Transverse colon (tissue), 4 donors: ENCODE results near the gene UNC13A. TPM values are rescaled to one million over a fixed set of nuclear protein-coding genes. Genes with fewer than 3 reads are reported as not detected.

Experiments
- DNase-seq: peaks from one replicate; pipeline ENCODE4 v3.0.0-alpha.2; 2019
- H3K27ac ChIP-seq, 4 donors: fragments of 200-600 bp; sonication (generic); 2 replicates each; pipeline ENCODE4 v1.5.1; 2016 to 2018; ENCODE audit warnings: inconsistent platforms in 4 of 4
- H3K27me3 ChIP-seq: fragments of 200-600 bp; sonication (generic); 2 replicates; pipeline ENCODE4 v1.5.1; 2017; ENCODE audit warnings: inconsistent platforms
- H3K36me3 ChIP-seq, 4 donors: fragments of 200-600 bp; sonication (generic); 2 replicates each; pipeline ENCODE4 v1.5.1; 2017 to 2019; ENCODE audit warnings: inconsistent platforms in 4 of 4
- H3K4me1 ChIP-seq, 4 donors: fragments of 200-600 bp; sonication (generic); 2 replicates each; pipeline ENCODE4 v1.5.1; 2017 to 2020; ENCODE audit warnings: inconsistent platforms in 4 of 4
- H3K4me3 ChIP-seq, 4 donors: fragments of 200-600 bp; sonication (generic); 1 replicate in 1 of 4; 2 replicates in 3 of 4; pipeline versions ENCODE4 v1.5.1 to v1.6.1; 2017 to 2019; ENCODE audit warnings: inconsistent platforms in 4 of 4
- H3K9me3 ChIP-seq, 2 donors: fragments of 200-600 bp; sonication (generic); 2 replicates each; pipeline ENCODE4 v1.5.1; 2017 to 2019; ENCODE audit warnings: inconsistent platforms in 2 of 2
- EP300 ChIP-seq: sonication (generic); formaldehyde crosslinking; IDR thresholded peaks from one replicate; pipeline ENCODE4 v1.6.1; 2017; ENCODE audit warnings: antibody characterized with exemption, low read depth
- POLR2A ChIP-seq: fragments of 450-650 bp; IDR thresholded peaks from one replicate; pipeline ENCODE4 v1.6.1; 2016; ENCODE audit warnings: antibody characterized with exemption, mild to moderate bottlenecking, moderate library complexity
- POLR2AphosphoS5 ChIP-seq, 3 donors: sonication (generic); formaldehyde crosslinking; IDR thresholded peaks; one replicate each; pipeline ENCODE4 v1.6.1; 2016; ENCODE audit warnings: antibody characterized with exemption in 3 of 3
- WGBS, 2 donors: methylation state at CpG; one replicate each; pipeline ENCODE4 v1.1.5; 2018; ENCODE audit warnings: low coverage in 1 of 2; 5-methylcytosine and 5-hydroxymethylcytosine counted together
- in situ Hi-C, 4 donors: fragments of 200-750 bp; cut with MboI; loops; one replicate each; pipeline versions ENCODE4 v1.15.0 to v1.15.1; 2017; ENCODE audit warnings: low sequenced_read_pairs in 3 of 4, low pct_ligation_motif_present in 1 of 4, low pct_unique_long_range_greater_than_20kb in 1 of 4
- intact Hi-C: fragments of 100-400 bp; cut with DNase I; formaldehyde crosslinking; loops from one replicate; pipeline ENCODE4 v1.15.1; 2023; ENCODE audit warnings: low total_unique reads
- total RNA-seq, 4 donors: library from RNA; depleted of rRNA; stranded (reverse); fragments of >200 nt; gene quantifications; one replicate each; pipeline ENCODE4 v1.1.0, GENCODE V29; 2016
- TF ChIP-seq, protein P1 (sequence below), 5 experiments: fragments of 200-600 bp in 3 of 5; fragments of 450-650 bp in 2 of 5; sonication (generic) in 3 of 5; IDR thresholded peaks; 1 replicate in 2 of 5; 2 replicates in 3 of 5; pipeline ENCODE4 v1.5.1; 2016 to 2017; ENCODE audit warnings: antibody characterized with exemption in 5 of 5, inconsistent platforms in 3 of 5, mild to moderate bottlenecking in 2 of 5, moderate library complexity in 1 of 5

UNC13A gene
- total RNA-seq, 4 donors from 2014 or later, result under 0.01 to 1.9 (median 0.30) TPM

DNA sequence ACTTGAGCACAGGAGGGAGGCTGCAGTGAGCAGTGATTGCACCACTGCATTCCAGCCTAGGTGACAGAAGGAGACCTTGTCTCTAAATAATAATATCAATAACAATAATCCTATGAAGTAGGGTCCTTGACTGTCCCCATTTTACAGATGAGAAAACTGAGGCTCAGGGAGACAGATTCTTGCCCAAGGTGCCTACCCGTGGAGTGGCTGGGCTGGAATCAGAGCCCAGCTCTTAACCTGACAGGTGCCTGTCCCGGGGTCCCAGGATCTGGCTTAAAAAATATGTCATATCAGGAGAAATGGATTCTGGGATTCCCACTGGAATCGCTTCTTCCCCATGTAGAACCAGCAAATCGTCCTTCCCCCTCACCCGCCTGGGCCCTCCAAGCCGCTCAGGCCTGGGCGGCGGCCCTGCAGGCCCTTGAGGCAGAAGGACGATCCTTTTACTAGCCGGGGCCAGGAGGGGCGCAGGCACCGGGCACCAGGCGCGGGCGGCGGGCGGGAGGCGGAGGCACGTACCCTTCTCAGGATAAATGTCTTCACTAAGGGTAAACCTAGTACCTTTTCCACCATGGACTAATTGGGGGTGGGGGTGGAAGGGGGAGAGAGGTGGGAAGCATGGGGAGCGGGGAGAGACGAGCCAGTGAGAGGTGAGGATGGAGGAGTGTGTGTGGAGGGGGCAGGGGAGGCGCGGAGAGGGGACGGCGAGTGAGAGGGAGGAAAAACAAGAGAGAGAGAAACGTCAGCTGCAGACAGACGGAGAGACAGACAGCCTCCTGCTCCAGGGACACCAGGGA, 72.1 kb downstream of the UNC13A start:
- peaks cover 29% of the 10 kb centered on the region for H3K27me3 ChIP-seq
- in situ Hi-C loops, result no loop called here
- 14 to 24% methylated on average over 7 to 27 of the region's 27 CpGs for whole genome bisulfite sequencing, 2 donors
- no peak for DNase-seq
- no peak overlapping the region for H3K27ac ChIP-seq
- no peaks in the 10 kb centered on the region for H3K36me3 ChIP-seq
- no peaks in the 10 kb centered on the region for H3K9me3 ChIP-seq
- intact Hi-C loops, result no loop called here
- TF ChIP-seq, protein P1, sequence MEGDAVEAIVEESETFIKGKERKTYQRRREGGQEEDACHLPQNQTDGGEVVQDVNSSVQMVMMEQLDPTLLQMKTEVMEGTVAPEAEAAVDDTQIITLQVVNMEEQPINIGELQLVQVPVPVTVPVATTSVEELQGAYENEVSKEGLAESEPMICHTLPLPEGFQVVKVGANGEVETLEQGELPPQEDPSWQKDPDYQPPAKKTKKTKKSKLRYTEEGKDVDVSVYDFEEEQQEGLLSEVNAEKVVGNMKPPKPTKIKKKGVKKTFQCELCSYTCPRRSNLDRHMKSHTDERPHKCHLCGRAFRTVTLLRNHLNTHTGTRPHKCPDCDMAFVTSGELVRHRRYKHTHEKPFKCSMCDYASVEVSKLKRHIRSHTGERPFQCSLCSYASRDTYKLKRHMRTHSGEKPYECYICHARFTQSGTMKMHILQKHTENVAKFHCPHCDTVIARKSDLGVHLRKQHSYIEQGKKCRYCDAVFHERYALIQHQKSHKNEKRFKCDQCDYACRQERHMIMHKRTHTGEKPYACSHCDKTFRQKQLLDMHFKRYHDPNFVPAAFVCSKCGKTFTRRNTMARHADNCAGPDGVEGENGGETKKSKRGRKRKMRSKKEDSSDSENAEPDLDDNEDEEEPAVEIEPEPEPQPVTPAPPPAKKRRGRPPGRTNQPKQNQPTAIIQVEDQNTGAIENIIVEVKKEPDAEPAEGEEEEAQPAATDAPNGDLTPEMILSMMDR (IDR thresholded peaks at IDR 0.05), result no peak
- TF ChIP-seq EP300 (no peak), POLR2AphosphoS5 (IDR thresholded peaks at IDR 0.05) (no peak), POLR2A (no peak)
- no peaks in the 10 kb centered on the region for H3K4me1 ChIP-seq
- H3K4me3 ChIP-seq, result no peak overlapping the region

DNA sequence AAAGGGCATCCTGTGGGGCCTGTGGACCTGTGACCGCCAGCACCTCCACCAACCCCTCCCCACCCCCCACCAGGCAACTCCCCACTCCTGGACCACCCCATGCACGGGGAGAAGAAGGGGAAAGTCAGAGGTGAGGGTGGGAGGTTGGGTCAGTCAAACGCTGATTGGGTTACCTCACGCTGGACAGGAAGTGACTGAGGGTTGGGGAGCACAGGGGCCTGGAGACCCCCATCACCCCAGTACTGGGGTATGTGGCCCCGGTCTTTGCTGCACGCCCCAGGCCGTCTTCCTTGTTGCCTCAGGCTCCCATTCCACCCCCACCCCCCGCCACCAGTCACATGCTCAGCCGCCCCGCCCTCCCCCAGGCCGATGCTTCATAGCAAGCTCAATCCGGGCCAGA, 73.7 kb downstream of the UNC13A start:
- H3K27ac ChIP-seq, result no peak overlapping the region
- no peaks in the 10 kb centered on the region for H3K4me1 ChIP-seq
- 80% methylated on average over 12 of the region's 12 CpGs; no CpG with 5 or more reads in 1 of the 2 donors for WGBS, 2 donors
- intact Hi-C loops (no loop called here), in situ Hi-C loops (no loop called here)
- TF ChIP-seq EP300, result no peak
- TF ChIP-seq POLR2AphosphoS5 (IDR thresholded peaks at IDR 0.05), result no peak
- TF ChIP-seq, protein P1 (IDR thresholded peaks at IDR 0.05), result no peak
- no peak for TF ChIP-seq POLR2A
- no peaks in the 10 kb centered on the region for H3K36me3 ChIP-seq
- H3K27me3 ChIP-seq, result peaks cover 29% of the 10 kb centered on the region
- DNase-seq, result no peak
- no peak overlapping the region for H3K4me3 ChIP-seq
- no peaks in the 10 kb centered on the region for H3K9me3 ChIP-seq

DNA sequence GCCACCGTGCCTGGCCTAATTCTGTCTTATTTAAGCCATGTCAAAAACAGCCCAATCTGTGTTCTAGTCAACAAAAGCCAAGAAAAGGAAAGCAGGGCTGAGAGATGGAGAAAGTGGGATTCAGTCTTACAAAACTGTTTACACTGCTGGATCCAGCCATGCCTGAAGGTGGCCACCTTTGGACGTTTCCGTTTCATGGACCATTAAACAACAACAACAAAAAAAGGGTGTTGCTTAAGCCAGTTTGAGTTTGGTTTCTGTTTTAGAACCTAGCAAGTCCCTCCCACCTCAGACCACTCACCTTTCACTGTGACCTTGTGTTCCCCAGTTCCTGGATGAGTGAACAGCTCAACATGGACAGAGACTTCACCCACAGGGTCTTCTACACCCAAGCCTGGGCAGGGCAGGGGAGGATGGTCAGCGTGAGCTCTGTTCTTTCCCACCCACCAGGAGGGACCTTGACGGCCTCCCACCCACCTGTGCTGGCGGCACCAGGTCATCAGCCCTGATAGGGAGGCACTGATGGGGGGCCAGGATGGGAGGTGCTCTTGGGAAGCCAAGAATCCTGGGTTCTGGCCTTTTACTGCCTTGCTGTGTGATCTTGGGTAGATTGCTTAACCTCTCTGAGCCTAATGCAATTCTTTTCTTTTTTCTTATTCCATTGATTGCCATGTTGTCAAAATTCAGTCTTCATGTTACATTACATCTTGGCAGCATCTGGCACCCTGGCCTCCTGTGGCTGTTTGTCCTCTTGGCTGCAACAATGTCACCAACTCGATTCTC, 76.5 kb downstream of the UNC13A start:
- intact Hi-C loops, result no loop called here
- whole genome bisulfite sequencing, 2 donors, result 75 to 76% methylated on average over 2 to 7 of the region's 7 CpGs
- no peak for DNase-seq
- H3K4me1 ChIP-seq, result no peaks in the 10 kb centered on the region
- no peak overlapping the region for H3K4me3 ChIP-seq
- H3K36me3 ChIP-seq, result no peaks in the 10 kb centered on the region
- in situ Hi-C loops, result no loop called here
- TF ChIP-seq POLR2A, result no peak
- TF ChIP-seq, protein P1 (IDR thresholded peaks at IDR 0.05), result no peak
- no peak for TF ChIP-seq EP300
- no peaks in the 10 kb centered on the region for H3K9me3 ChIP-seq
- peaks cover 23% of the 10 kb centered on the region for H3K27me3 ChIP-seq
- no peak overlapping the region for H3K27ac ChIP-seq

DNA sequence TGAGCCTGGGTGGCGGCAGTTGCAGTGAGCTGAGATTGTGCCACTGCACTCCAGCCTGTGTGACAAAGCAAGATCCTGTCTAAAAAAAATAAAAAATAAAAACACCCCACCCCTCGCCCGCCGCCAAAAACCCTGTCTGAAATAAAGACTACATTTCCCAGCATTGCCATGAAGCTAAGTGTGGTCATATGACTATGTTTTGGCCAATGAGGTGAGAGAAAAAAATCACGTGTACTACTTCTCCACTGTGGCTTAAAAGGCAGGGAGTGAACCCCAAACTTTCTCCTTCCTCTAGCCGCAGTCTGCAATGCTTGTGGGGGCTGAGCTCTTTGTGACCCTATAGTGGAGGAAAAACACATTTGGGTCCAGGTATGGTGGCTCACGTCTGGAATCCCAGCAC, 77.8 kb downstream of the UNC13A start:
- in situ Hi-C loops, result no loop called here
- TF ChIP-seq, protein P1 (IDR thresholded peaks at IDR 0.05), result no peak
- TF ChIP-seq EP300, result no peak
- no peak for TF ChIP-seq POLR2AphosphoS5 (IDR thresholded peaks at IDR 0.05)
- no peak for TF ChIP-seq POLR2A
- H3K9me3 ChIP-seq, result no peaks in the 10 kb centered on the region
- WGBS, 2 donors, result 67 to 80% methylated on average over 2 to 7 of the region's 7 CpGs
- no peak for DNase-seq
- H3K27me3 ChIP-seq, result peaks cover 20% of the 10 kb centered on the region
- H3K36me3 ChIP-seq, result no peaks in the 10 kb centered on the region
- H3K27ac ChIP-seq, result no peak overlapping the region
- no peak overlapping the region for H3K4me3 ChIP-seq
- H3K4me1 ChIP-seq, result peaks cover 4 to 11% (median 9%) of the 10 kb centered on the region in 4 donors
- intact Hi-C loops, result no loop called here
